Astrocyte (in vitro differentiated cells and primary cell): Measurements from ENCODE around the gene ARL8A. TPM values are rescaled to one million over a fixed set of nuclear protein-coding genes. Genes with fewer than 3 reads are reported as not detected.

Experiments
- DNase-seq: peaks from one replicate; pipeline ENCODE4 v3.0.0-alpha.2; 2010; ENCODE audit warnings: low read depth
- FAIRE-seq: peaks from 2 replicates; lab custom pipeline; 2011; peaks lifted over from hg19 to GRCh38; lab: Jason Lieb, UNC
- H2AFZ ChIP-seq: 2 replicates; pipeline ENCODE4 v1.6.0; 2012; ENCODE audit warnings: low read depth, low read length, inconsistent platforms
- H3K27ac ChIP-seq: 2 replicates; pipeline ENCODE4 v1.5.1; 2011; ENCODE audit warnings: low read depth, low read length, inconsistent platforms
- H3K27me3 ChIP-seq: 2 replicates; pipeline ENCODE4 v1.6.0; 2011; ENCODE audit warnings: low read length, inconsistent platforms; ENCODE audit not compliant: insufficient read depth
- H3K36me3 ChIP-seq: 2 replicates; pipeline ENCODE4 v1.5.1; 2011; ENCODE audit warnings: low read length, inconsistent platforms; ENCODE audit not compliant: insufficient read depth
- H3K4me1 ChIP-seq: 2 replicates; pipeline ENCODE4 v1.5.1; 2011; ENCODE audit warnings: low read length, inconsistent platforms; ENCODE audit not compliant: insufficient read depth
- H3K4me2 ChIP-seq: 2 replicates; pipeline ENCODE4 v1.6.0; 2012; ENCODE audit warnings: low read length, inconsistent platforms
- H3K4me3 ChIP-seq: 2 replicates; pipeline ENCODE4 v1.5.1; 2011; ENCODE audit warnings: low read depth, mild to moderate bottlenecking, low read length, inconsistent platforms; ENCODE audit not compliant: insufficient read depth
- H3K79me2 ChIP-seq: 2 replicates; pipeline ENCODE4 v1.6.0; 2012; ENCODE audit warnings: mild to moderate bottlenecking, low read length, inconsistent platforms; ENCODE audit not compliant: insufficient read depth
- H3K9ac ChIP-seq: 2 replicates; pipeline ENCODE4 v1.6.0; 2012; ENCODE audit warnings: mild to moderate bottlenecking, low read length, inconsistent platforms
- H3K9me3 ChIP-seq: 2 replicates; pipeline ENCODE4 v1.5.1; 2012; ENCODE audit warnings: low read depth, mild to moderate bottlenecking, low read length, inconsistent platforms; ENCODE audit not compliant: insufficient read depth
- H4K20me1 ChIP-seq: 2 replicates; pipeline ENCODE4 v1.6.0; 2012; ENCODE audit warnings: low read length, inconsistent platforms; ENCODE audit not compliant: insufficient read depth
- H3K27ac Mint-ChIP-seq: one replicate; pipeline ENCODE4 v1.8.0; 2021; ENCODE audit warnings: mild to moderate bottlenecking, mixed read lengths; ENCODE audit not compliant: unreplicated experiment
- H3K27me3 Mint-ChIP-seq: one replicate; pipeline ENCODE4 v1.8.0; 2021; ENCODE audit warnings: low read depth, mixed read lengths; ENCODE audit not compliant: unreplicated experiment
- H3K36me3 Mint-ChIP-seq: one replicate; pipeline ENCODE4 v1.8.0; 2021; ENCODE audit warnings: low read depth, mixed read lengths; ENCODE audit not compliant: unreplicated experiment
- H3K4me1 Mint-ChIP-seq: one replicate; pipeline ENCODE4 v1.8.0; 2021; ENCODE audit warnings: low read depth, mixed read lengths; ENCODE audit not compliant: unreplicated experiment
- H3K4me3 Mint-ChIP-seq: one replicate; pipeline ENCODE4 v1.8.0; 2021; ENCODE audit warnings: mild to moderate bottlenecking, moderate library complexity, mixed read lengths; ENCODE audit not compliant: unreplicated experiment
- H3K9me3 Mint-ChIP-seq: one replicate; pipeline ENCODE4 v1.8.0; 2021; ENCODE audit warnings: mild to moderate bottlenecking, mixed read lengths; ENCODE audit not compliant: unreplicated experiment
- EZH2 ChIP-seq: IDR thresholded peaks from 2 replicates; pipeline ENCODE4 v1.6.1; 2012; ENCODE audit warnings: mild to moderate bottlenecking, low read length, inconsistent platforms; ENCODE audit not compliant: insufficient read depth
- total RNA-seq: library from RNA; stranded (reverse); gene quantifications from 2 replicates; pipeline ENCODE4 v1.2.1, GENCODE V29; 2021
- TF ChIP-seq, protein P1 (sequence below): IDR thresholded peaks from 2 replicates; pipeline ENCODE4 v1.5.1; 2011; ENCODE audit warnings: low read depth, mild to moderate bottlenecking, inconsistent platforms, low read length, moderate library complexity; ENCODE audit not compliant: insufficient read depth

The ARL8A gene
- total RNA-seq, 1 donor from 2014 or later, result 83.0 TPM

DNA sequence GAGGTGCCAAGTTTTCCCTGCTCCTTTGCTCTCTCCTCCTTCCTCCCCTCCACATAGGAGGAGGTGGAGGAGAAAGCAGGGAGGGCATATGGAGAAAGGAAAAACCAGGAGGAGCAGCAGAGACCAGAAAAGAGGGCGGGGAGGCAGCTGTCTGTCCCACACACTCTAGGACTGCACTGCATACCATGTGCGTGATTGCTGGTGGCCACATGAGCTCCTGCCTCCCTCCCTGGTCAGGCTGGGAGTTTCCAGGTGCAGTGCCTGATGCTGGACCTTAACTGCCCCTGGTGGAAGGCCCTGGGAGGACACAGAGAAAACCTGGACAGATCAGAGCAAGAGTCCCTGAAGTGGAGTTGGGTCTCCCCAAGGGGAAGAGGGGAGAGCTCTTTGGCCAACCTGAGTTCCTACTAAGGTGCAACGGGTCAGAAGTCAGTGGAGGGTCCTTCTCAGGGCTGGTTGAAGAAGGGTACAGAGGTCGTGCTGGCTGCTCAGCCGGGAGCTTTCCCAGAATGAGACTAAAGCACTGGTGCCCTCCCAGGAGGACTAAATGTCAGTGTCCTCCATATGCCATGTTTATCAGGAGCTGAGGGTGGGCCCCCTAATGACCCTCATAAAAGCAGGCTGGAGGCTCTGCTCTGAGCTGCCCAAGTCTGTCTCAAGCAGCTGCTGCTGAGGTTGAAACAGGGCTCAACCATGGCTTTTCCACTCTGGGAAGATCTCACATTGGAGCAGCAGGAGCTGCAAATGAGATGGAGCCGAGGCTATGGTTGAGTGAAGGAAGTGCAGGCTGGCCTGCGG, 45.6 kb upstream of the ARL8A start:
- Mint-ChIP-seq H3K27ac (no peak overlapping the region), H3K9me3 (no peaks in the 10 kb centered on the region), H3K27me3 (peaks cover 34% of the 10 kb centered on the region), H3K4me1 (peaks cover 1% of the 10 kb centered on the region), H3K36me3 (no peaks in the 10 kb centered on the region), H3K4me3 (no peak overlapping the region)
- FAIRE-seq (no peak), DNase-seq (no peak)
- Histone ChIP-seq H3K27me3 (peaks cover 12% of the 10 kb centered on the region), H3K9me3 (no peaks in the 10 kb centered on the region), H3K4me3 (no peak overlapping the region), H3K9ac (no peak overlapping the region), H3K79me2 (no peaks in the 10 kb centered on the region), H3K4me2 (no peak overlapping the region), H4K20me1 (peaks cover 4% of the 10 kb centered on the region), H3K27ac (no peak overlapping the region), H3K36me3 (no peaks in the 10 kb centered on the region), H3K4me1 (peaks cover 4% of the 10 kb centered on the region), H2AFZ (no peak overlapping the region)
- TF ChIP-seq, protein P1, sequence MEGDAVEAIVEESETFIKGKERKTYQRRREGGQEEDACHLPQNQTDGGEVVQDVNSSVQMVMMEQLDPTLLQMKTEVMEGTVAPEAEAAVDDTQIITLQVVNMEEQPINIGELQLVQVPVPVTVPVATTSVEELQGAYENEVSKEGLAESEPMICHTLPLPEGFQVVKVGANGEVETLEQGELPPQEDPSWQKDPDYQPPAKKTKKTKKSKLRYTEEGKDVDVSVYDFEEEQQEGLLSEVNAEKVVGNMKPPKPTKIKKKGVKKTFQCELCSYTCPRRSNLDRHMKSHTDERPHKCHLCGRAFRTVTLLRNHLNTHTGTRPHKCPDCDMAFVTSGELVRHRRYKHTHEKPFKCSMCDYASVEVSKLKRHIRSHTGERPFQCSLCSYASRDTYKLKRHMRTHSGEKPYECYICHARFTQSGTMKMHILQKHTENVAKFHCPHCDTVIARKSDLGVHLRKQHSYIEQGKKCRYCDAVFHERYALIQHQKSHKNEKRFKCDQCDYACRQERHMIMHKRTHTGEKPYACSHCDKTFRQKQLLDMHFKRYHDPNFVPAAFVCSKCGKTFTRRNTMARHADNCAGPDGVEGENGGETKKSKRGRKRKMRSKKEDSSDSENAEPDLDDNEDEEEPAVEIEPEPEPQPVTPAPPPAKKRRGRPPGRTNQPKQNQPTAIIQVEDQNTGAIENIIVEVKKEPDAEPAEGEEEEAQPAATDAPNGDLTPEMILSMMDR, result no peak
- TF ChIP-seq EZH2, result no peak

- Histone ChIP-seq H3K9ac (no peak overlapping the region), H3K27ac (no peak overlapping the region), H3K4me1 (peaks cover 4% of the 10 kb centered on the region), H3K36me3 (no peaks in the 10 kb centered on the region), H3K27me3 (peaks cover 10% of the 10 kb centered on the region), H3K4me3 (no peak overlapping the region), H4K20me1 (peaks cover 4% of the 10 kb centered on the region), H3K79me2 (no peaks in the 10 kb centered on the region), H3K4me2 (no peak overlapping the region), H3K9me3 (no peaks in the 10 kb centered on the region), H2AFZ (no peak overlapping the region)
- Mint-ChIP-seq H3K4me3 (no peak overlapping the region), H3K27me3 (peaks cover 32% of the 10 kb centered on the region), H3K9me3 (no peaks in the 10 kb centered on the region), H3K27ac (peak overlapping the region; percentile 2), H3K36me3 (no peaks in the 10 kb centered on the region), H3K4me1 (peaks cover 1% of the 10 kb centered on the region)
- FAIRE-seq, result no peak
- no peak for DNase-seq
- TF ChIP-seq, protein P1, result peak; percentile 51
- TF ChIP-seq EZH2, result no peak
Observed at GRCh38 chr1:202189001-202189790, 44.7 kb upstream of the ARL8A start.
